Measurements from ENCODE around the gene SAMM50. TPM values are rescaled to one million over a fixed set of nuclear protein-coding genes. Genes with fewer than 3 reads are reported as not detected.

SAMM50 gene
- 44.4 and 51.5 TPM in 2 replicates for total RNA-seq

DNA sequence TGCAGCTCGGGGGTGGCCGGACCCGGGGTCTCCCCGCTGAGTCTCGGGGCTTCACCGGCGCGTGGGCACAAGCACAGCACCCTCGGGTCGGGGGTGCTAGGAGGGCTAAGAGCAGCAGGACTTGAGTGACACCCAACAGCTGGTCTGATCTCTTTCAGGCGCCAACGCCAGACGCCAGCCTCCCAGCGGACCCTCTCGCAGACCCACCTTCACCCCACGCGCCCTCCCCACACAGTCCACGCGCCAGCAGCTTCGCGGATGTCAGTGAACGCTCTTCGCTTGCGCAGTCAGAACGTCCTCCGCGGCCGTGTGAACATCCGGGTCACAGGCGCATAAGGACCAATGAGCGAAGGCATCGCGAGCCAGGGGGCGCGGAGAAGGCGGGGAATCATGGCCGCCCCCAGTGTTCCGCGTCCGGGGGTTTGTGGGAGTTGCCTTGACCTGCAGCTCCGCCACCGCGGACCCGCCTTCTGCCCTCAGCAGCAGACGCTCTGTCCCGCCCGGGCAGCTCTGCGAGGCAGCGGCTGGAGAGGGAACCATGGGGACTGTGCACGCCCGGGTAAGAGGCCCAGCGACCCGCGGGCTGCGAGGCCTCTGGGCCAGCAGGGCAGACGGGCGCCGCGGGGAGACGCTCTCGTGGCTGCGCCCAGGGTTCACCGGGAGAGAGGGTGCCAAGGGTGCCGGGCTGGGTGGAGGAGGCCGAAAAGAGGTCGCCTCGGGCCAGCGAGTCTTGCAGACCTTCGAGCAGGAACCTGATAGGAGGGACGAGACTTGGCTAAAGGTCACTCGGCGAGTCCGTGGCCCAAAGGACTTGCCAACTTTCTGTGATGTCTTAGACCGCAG, at the start of gene SAMM50:
Gene SAMM50 (plus strand): TSS at position 403 of the 843 bp plus-strand sequence. CDS start 136 bp downstream, at position 539.

DNA sequence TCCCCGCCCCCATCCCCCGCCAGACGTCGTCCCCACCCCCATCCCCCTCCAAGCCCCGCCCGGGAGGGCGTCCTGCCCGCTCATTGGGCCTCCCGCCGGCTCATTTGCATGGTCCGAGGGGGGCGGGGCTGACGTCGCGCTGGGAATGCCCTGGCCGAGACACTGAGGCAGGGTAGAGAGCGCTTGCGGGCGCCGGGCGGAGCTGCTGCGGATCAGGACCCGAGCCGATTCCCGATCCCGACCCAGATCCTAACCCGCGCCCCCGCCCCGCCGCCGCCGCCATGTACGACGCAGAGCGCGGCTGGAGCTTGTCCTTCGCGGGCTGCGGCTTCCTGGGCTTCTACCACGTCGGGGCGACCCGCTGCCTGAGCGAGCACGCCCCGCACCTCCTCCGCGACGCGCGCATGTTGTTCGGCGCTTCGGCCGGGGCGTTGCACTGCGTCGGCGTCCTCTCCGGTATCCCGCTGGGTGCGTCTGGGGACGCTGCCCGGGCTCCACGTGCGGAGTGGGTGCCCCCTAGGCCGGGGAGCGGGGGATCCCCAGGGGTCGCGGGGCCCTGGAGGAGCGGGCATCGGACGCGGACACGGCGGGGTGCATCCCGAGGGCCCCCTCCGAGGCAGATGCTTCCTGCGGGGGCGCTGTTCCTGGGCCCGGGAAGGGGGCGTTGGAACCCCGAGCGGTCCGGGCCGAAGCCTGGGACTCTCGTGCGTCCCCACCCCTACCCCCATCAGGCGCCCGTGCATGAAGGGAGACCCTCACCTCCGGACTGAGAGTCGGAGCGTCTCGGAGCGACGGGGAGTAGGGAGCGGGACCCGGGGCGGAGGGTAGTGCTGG, 31.4 kb upstream of the SAMM50 start, which contains the start of gene PNPLA3:
Gene PNPLA3 (plus strand): TSS at position 175 of the 834 bp plus-strand sequence. CDS start 107 bp downstream, at position 282.

DNA sequence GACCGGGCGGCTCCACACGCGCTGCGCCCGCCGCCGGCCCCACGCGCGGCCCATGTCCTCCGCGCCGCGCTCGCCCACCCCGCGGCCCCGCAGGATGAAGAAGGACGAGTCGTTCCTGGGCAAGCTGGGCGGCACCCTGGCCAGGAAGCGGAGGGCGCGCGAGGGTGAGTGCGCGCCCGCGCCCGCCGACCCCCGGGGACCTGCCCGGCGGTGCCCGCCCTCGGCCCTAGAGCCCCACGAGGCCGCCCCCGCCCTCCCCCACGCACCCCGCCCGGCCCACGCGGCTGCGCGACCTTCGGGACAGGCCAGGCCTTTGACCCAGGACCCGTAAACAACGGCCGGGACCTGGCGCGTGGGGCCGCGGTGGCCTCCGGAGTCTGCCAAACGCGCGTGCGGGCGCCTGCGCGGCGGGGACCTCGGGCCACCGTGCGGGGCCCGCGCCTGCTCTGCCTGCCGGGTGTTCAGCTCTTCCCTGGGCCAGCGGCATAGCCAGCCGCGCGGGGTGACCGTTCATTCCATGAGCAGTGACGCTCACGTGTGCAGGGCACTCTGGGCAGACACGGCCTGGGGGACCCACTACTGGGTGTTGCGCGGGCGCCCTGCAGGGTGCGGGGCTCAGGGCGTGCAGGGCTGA, 69.2 kb downstream of the SAMM50 start, which contains the start of gene PARVB:
Gene PARVB (plus strand): TSS at position 15 of the 634 bp plus-strand sequence. CDS start 38 bp downstream, at position 53.

Other genes starting within 250 kb of the SAMM50 start
- gene EFCAB6, start 143.1 kb upstream of the SAMM50 start, total RNA-seq: 2.5 and 3.5 TPM in 2 replicates
- 0.11 and 0.39 TPM in 2 replicates for gene SULT4A1, start 92.9 kb upstream of the SAMM50 start, total RNA-seq
- gene PNPLA5, start 63.4 kb upstream of the SAMM50 start, total RNA-seq: not detected in 2 replicates
- gene PNPLA3, start 31.6 kb upstream of the SAMM50 start, total RNA-seq: 0.39 and 0.98 TPM in 2 replicates
- gene PARVB, start 68.9 kb downstream of the SAMM50 start, total RNA-seq: 1.8 and 2.4 TPM in 2 replicates
- gene PARVG, start 225.5 kb downstream of the SAMM50 start, total RNA-seq: under 0.01 TPM in 1 of 2 replicates, not detected in the other